HepG2 (cell line): Measurements from ENCODE around the gene PSPH. TPM values are rescaled to one million over a fixed set of nuclear protein-coding genes. Genes with fewer than 3 reads are reported as not detected.
"Not testable (repeated sequence)": the region's sequence is repeated elsewhere in the genome, so short reads cannot be mapped to it uniquely, and the experiment has no call there.

Experiments
- ATAC-seq: fragments of 200-7000 bp; cut with Tn5 transposase; 3 replicates; pipeline ENCODE4 v1.9.1; 2020; ENCODE audit warnings: mild to moderate bottlenecking, moderate library complexity
- BruUV-seq: library from RNA; stranded (reverse); fragments of 400-500 nt; replicated peaks from 2 replicates; lab custom pipeline; 2021; lab: Mats Ljungman, UMichigan
- CTCF ChIA-PET: fragments of 300-600 bp; formaldehyde crosslinking; extraction: SDS; loops from one replicate; lab custom pipeline; 2021; ENCODE audit warnings: low total read pairs, inconsistent platforms, low intra/inter-chr PET ratio; lab: Yijun Ruan, JAX
- POLR2A ChIA-PET: fragments of 350-600 bp; sonication (Branson Sonifier 250); formaldehyde crosslinking; loops from one replicate; lab custom pipeline; 2020; ENCODE audit warnings: antibody characterized with exemption, inconsistent platforms; lab: Yijun Ruan, JAX
- DNase-seq: peaks from one replicate; pipeline ENCODE4 v3.0.0-alpha.2; 2015; ENCODE audit warnings: low spot score
- FAIRE-seq: peaks from 3 replicates; lab custom pipeline; 2011; peaks lifted over from hg19 to GRCh38; lab: Jason Lieb, UNC
- H2AFZ ChIP-seq: one replicate; pipeline ENCODE4 v1.6.1; 2011; ENCODE audit warnings: low read length, inconsistent platforms
- H3K27ac ChIP-seq: fragments of 300-600 bp; 3 replicates; pipeline ENCODE4 v1.8.0; 2011; ENCODE audit warnings: mixed run types, mild to moderate bottlenecking, mixed read lengths, low read length, inconsistent platforms; ENCODE audit not compliant: insufficient read depth; ENCODE audit errors: extremely low read length
- H3K27me3 ChIP-seq, 2 experiments: fragments of 200-600 bp in 1 of 2; 2 replicates in 1 of 2; 3 replicates in 1 of 2; pipeline versions ENCODE4 v1.6.0 to v1.8.0; 2011; ENCODE audit warnings: low read length in 2 of 2, mild to moderate bottlenecking in 2 of 2, moderate library complexity in 2 of 2, inconsistent platforms in 1 of 2; ENCODE audit not compliant: insufficient read depth in 2 of 2, control insufficient read depth in 1 of 2
- H3K36me3 ChIP-seq, 2 experiments: fragments of 200-600 bp in 1 of 2; replicated peaks in 1 of 2; 2 replicates in 1 of 2; 3 replicates in 1 of 2; pipeline versions ENCODE4 v1.5.1 to v1.8.0; 2011; ENCODE audit warnings: low read length in 2 of 2, inconsistent platforms in 1 of 2; ENCODE audit not compliant: insufficient read depth in 2 of 2, control insufficient read depth in 1 of 2
- H3K4me1 ChIP-seq: 2 replicates; pipeline ENCODE4 v1.5.1; 2012; ENCODE audit warnings: low read length, inconsistent platforms; ENCODE audit not compliant: insufficient read depth
- H3K4me2 ChIP-seq: 2 replicates; pipeline ENCODE4 v1.6.0; 2011; ENCODE audit warnings: low read depth, low read length, inconsistent platforms
- H3K4me3 ChIP-seq, 3 experiments: fragments of 200-600 bp in 1 of 3; sonication (generic), shearing (Covaris generic) in 1 of 3; replicated peaks in 1 of 3; 2 replicates each; pipeline ENCODE4 v1.5.1; 2011 to 2016; ENCODE audit warnings: low read length in 3 of 3, inconsistent platforms in 2 of 3, low read depth in 2 of 3, mild to moderate bottlenecking in 2 of 3, control low read depth in 1 of 3, mixed read lengths in 1 of 3; ENCODE audit not compliant: insufficient read depth in 1 of 3
- H3K79me2 ChIP-seq: one replicate; pipeline ENCODE4 v1.6.1; 2011; ENCODE audit warnings: low read length, inconsistent platforms; ENCODE audit not compliant: insufficient read depth
- H3K9ac ChIP-seq: 2 replicates; pipeline ENCODE4 v1.6.0; 2011; ENCODE audit warnings: mild to moderate bottlenecking, low read depth, low read length, inconsistent platforms; ENCODE audit not compliant: insufficient read depth
- H3K9me3 ChIP-seq: 2 replicates; pipeline ENCODE4 v1.5.1; 2012; ENCODE audit warnings: mild to moderate bottlenecking, low read length
- H4K20me1 ChIP-seq: 2 replicates; pipeline ENCODE4 v1.6.0; 2011; ENCODE audit warnings: inconsistent platforms, mild to moderate bottlenecking, low read length, moderate library complexity; ENCODE audit not compliant: insufficient read depth
- ARID5B ChIP-seq: IDR thresholded peaks from 2 replicates; pipeline ENCODE4 v1.4.0; 2020; ENCODE audit warnings: mild to moderate bottlenecking, missing genetic modification reagents
- FOXJ3 ChIP-seq: sonication (generic); formaldehyde crosslinking; IDR thresholded peaks from 2 replicates; pipeline ENCODE4 v1.4.0; 2020; ENCODE audit warnings: missing genetic modification reagents, mild to moderate bottlenecking, borderline replicate concordance
- FUBP1 ChIP-seq: sonication (generic); formaldehyde crosslinking; IDR thresholded peaks from 2 replicates; pipeline ENCODE4 v1.5.1; 2020; ENCODE audit warnings: missing genetic modification reagents, mild to moderate bottlenecking, borderline replicate concordance
- HNRNPH1 ChIP-seq: fragments of 200-400 bp; formaldehyde crosslinking; optimal IDR thresholded peaks from 2 replicates; pipeline ENCODE3; 2017; ENCODE audit warnings: mild to moderate bottlenecking, low read depth, low read length
- MATR3 ChIP-seq: sonication (generic); formaldehyde crosslinking; IDR thresholded peaks from 2 replicates; pipeline ENCODE4 v1.4.0; 2020; ENCODE audit warnings: missing genetic modification reagents
- NR2F6 ChIP-seq, 2 experiments: IDR thresholded peaks; 2 replicates each; pipeline ENCODE4 v1.6.1; 2016; ENCODE audit warnings: antibody characterized with exemption in 1 of 2, mild to moderate bottlenecking in 1 of 2
- RXRB ChIP-seq: IDR thresholded peaks from 2 replicates; pipeline ENCODE4 v1.6.1; 2016; ENCODE audit warnings: borderline replicate concordance, missing genetic modification reagents, missing compliant biosample characterization
- SRY ChIP-seq: sonication (generic); formaldehyde crosslinking; IDR thresholded peaks from 2 replicates; pipeline ENCODE4 v1.8.0; 2022; ENCODE audit warnings: mild to moderate bottlenecking, missing genetic modification reagents
- ZNF281 ChIP-seq: sonication (generic); formaldehyde crosslinking; IDR thresholded peaks from 2 replicates; pipeline ENCODE4 v1.4.0; 2020; ENCODE audit warnings: missing genetic modification reagents, borderline replicate concordance
- ZNF530 ChIP-seq: sonication (generic); formaldehyde crosslinking; IDR thresholded peaks from 2 replicates; pipeline ENCODE4 v1.5.0; 2020; ENCODE audit warnings: low read depth, mild to moderate bottlenecking, missing genetic modification reagents
- ZNF558 ChIP-seq: sonication (generic); formaldehyde crosslinking; IDR thresholded peaks from 2 replicates; pipeline ENCODE4 v1.9.0; 2022; ENCODE audit warnings: mild to moderate bottlenecking, missing genetic modification reagents, borderline replicate concordance
- ZNF660 ChIP-seq: sonication (generic); formaldehyde crosslinking; IDR thresholded peaks from 2 replicates; pipeline ENCODE4 v1.5.1; 2020; ENCODE audit warnings: mild to moderate bottlenecking, low read depth, missing genetic modification reagents, borderline replicate concordance
- WGBS: methylation state at CpG from one replicate; pipeline ENCODE4 v1.1.6; 2017; ENCODE audit warnings: low lambda C conversion rate; 5-methylcytosine and 5-hydroxymethylcytosine counted together
- in situ Hi-C: cut with HindIII; loops from 2 replicates; pipeline ENCODE4 v1.10.0; 2017; ENCODE audit warnings: low pct_unique_long_range_greater_than_20kb; ENCODE audit not compliant: extremely low pct_ligation_motif_present
- intact Hi-C: fragments of 100-400 bp; cut with micrococcal nuclease; formaldehyde crosslinking; loops from one replicate; pipeline ENCODE4 v1.10.0; 2022; ENCODE audit not compliant: unreplicated experiment
- polyA plus RNA-seq, 8 experiments: library from polyadenylated mRNA; depleted of rRNA in 3 of 8; stranded (reverse) in 7 of 8; unstranded in 1 of 8; fragments of >200 nt; fragmentation: Illumina TruSeq in 4 of 8; extraction: Trizol in 4 of 8; gene quantifications; 2 replicates each; pipeline versions ENCODE4 v1.2.1 to v1.2.3, GENCODE V29; 2011 to 2016; ENCODE audit warnings: low read depth in 4 of 8, missing spikeins in 1 of 8, mixed read lengths in 1 of 8; ENCODE audit not compliant: insufficient read depth in 1 of 8
- total RNA-seq, 5 experiments: library from RNA; depleted of rRNA; stranded (reverse); fragments of >200 nt; fragmentation: Illumina TruSeq; extraction: Trizol; gene quantifications; 2 replicates each; pipeline ENCODE4 v1.2.3, GENCODE V29; 2016; ENCODE audit warnings: low read depth in 1 of 5

PSPH gene
- total and polyA plus RNA-seq, 2 of the 13 experiments (the other 11 are each of a cell fraction or from before 2014, with no cell fraction given), result 85.5 to 124 TPM

- no peak for TF ChIP-seq ZNF281 (CRISPR knock-in tag)
- TF ChIP-seq FUBP1 (CRISPR knock-in tag), result no peak
- TF ChIP-seq FOXJ3 (CRISPR knock-in tag), result 0 out of 2 replicates have a peak, but pooled peaks have one; percentile 23
- no peak for TF ChIP-seq MATR3 (CRISPR knock-in tag)
- no peak for TF ChIP-seq ZNF660 (CRISPR knock-in tag)
- TF ChIP-seq SRY, result no peak
- no peak for TF ChIP-seq HNRNPH1
- 0 out of 2 replicates have a peak, but pooled peaks have one; percentile 15 for TF ChIP-seq RXRB (CRISPR knock-in tag)
- TF ChIP-seq ARID5B, result peak; percentile 59
- TF ChIP-seq NR2F6 (IDR thresholded peaks at IDR 0.05), result 0 out of 2 replicates have a peak, but pooled peaks have one; percentile 16
- TF ChIP-seq NR2F6 (CRISPR knock-in tag; IDR thresholded peaks at IDR 0.05), result no peak
- no peak for TF ChIP-seq ZNF530 (CRISPR knock-in tag)
- TF ChIP-seq ZNF558, result no peak
Measured at GRCh38 chr7:56046721-56047445, 4.4 kb downstream of the PSPH start (continued).

GRCh38 chr7:56045758-56046157 lies 5.5 kb downstream of the PSPH start:
- H3K27ac ChIP-seq, H3K4me3 ChIP-seq, DNase-seq, H2AFZ ChIP-seq, H3K9me3 ChIP-seq, H3K4me2 ChIP-seq, H3K9ac ChIP-seq, H3K36me3 ChIP-seq, H3K27me3 ChIP-seq, ATAC-seq, intact Hi-C loops, FAIRE-seq, in situ Hi-C loops, H4K20me1 ChIP-seq, BruUV-seq, CTCF ChIA-PET: not testable (repeated sequence)
- Histone ChIP-seq H3K79me2 (peaks cover 12% of the 10 kb centered on the region), H3K4me1 (peaks cover 56% of the 10 kb centered on the region)
- POLR2A ChIA-PET, result interaction anchor here (1.5 kb wide), 1 partner anchor 19 kb away, joined by 4 read pairs; the partner anchor contains the start of gene SUMF2
- 98% methylated on average over 2 of the region's 2 CpGs for WGBS
